ENCODE measurements around the gene TNIP2.
A peak's percentile ranks its signal among the peaks of the same experiment; 100 is the strongest.
"Not testable (repeated sequence)": the region's sequence is repeated elsewhere in the genome, so short reads cannot be mapped to it uniquely, and the experiment has no call there.

The TNIP2 gene

GRCh38 chr4:2743518-2744445 lies 12.4 kb downstream of the TNIP2 start:
- DNase-seq, result no peak

GRCh38 chr4:2742823-2743517 lies 13.2 kb downstream of the TNIP2 start:
- DNase-seq, result no peak

DNA sequence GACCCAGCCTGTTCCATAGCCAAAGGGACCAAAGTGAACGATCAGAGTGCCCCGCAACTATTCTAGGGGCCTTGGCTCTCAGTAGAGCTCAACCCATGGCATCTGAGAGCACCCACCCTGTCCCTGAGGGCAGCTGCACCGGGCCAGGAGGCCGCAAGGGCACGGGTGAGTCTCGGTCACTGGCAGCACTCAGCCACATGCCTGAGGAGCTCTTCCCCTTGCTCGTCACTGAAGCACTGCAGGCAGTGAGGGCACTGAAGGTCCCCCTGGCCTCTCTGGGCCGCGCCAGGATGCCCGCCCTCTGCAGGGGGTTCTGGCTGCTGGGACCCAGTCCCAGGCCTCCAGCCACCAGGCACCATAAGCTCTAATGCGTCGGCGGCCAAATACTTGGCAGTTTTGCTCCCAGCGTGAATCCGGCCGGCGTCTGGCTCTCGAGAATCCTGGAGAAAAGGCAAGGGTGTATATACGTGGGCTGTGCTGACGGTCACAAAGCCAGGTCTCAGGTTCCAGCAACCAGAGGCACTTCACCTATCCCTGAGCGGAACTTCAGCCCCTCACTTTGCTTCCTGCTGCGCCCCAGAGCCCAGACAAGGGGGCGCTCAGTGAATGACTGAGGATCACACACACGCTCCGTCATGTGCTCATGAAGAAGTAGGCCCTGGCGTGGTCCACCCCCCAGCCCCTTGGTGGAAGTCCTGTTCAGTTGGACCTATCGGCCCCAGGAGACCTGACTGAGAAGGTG lies 13.9 kb downstream of the TNIP2 start:
- DNase-seq, result no peak

DNA sequence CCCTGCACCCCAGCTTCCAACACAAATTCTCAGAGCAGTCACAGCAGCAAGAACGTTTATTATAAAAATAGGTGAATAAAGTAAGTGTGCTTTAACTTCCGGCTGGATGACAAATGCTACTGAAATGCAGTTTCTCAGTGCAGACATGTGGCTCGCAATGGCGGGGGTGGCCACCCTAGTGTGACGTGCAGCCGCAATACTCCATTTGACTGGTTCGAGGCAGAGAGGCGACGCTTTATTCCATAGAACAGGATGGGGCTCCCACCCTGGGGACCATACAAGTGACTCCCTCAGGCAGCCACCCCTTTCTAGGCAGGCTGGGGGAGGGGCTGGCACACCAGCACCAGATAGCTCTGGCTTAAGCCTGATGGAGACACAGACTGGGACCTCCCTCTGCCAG lies 14.5 kb downstream of the TNIP2 start:
- DNase-seq, result peak; percentile 5

GRCh38 chr4:2738296-2738695 lies 17.8 kb downstream of the TNIP2 start:
- DNase-seq, result not testable (repeated sequence)

- no peak for DNase-seq
Measured at GRCh38 chr4:2735869-2736268, 20.3 kb downstream of the TNIP2 start.

GRCh38 chr4:2734612-2735011 lies 21.5 kb downstream of the TNIP2 start:
- no peak for DNase-seq

DNA sequence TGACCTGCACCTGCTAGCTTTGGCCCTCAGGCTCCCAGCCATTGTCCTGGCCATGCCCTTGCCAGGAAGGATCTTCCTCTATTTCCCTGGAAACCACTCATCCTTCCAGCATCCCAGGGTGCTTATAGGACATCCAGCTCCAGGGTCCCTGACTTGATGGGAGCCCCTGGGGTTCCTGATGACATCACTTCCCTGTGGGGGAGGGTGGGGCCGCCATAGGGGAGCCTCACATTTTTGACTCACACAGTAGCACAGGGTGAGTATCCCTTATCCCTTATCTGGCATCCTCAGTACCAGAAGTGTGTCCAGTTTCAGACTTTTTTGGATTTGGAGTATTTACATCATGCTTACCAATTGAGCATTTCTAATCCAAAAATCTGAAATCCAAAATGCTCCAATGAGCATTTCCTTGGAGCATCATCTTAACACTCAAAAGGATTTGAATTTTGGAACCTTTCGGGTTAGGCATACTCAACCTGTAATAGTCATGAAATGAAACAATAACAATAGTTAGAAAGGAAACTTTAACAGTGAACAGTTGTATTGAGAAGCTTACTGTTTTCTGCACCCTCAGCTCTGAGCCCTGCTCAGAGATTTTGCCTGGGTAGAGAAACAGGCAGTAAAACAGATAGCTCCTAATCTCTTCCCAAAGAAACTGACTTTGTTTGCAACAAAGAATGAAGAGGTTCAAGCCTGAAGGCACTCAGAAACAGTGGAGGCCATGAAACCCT lies 22.1 kb downstream of the TNIP2 start:
- DNase-seq, result no peak

DNA sequence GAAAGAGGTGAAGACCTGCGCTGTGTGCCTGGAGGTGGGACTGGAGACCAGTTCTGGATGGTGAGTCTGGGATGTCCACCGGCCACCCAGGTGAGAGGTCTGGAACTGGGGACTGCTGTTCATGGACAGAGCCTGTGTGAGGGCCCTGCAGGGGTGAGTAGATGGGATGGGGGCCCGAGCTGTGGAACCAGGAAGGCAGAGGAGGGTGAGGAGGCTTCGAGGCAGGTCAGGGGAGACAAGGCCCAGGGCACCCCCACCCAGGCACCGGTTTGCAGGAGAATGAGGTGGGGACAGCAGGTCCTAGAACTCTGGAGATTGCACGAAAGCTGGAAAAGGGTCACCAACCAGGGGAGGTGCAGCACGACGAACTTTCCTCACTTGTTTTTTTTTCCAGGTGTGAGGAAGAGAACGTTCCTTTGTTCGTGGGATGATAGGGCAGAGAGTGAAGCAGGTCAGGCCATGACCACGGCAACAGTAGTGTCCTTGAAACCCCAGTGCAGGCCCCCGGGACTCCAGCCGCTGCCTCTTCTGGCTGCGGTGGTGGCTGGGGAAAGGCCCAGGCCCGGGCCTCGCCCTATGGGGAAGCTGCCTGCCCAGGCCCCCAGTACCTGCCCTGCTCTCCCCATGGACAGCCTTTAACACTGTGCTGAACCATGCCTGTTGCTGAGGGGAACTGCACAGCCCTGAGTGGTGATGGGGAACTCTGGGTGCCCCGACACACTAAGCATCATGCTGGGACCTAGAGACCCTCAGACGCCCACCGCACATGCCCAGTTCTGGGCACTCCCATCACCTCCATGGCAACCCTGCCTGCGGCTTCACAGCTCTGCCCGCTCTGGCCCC lies 22.9 kb downstream of the TNIP2 start:
- no peak for DNase-seq

DNA sequence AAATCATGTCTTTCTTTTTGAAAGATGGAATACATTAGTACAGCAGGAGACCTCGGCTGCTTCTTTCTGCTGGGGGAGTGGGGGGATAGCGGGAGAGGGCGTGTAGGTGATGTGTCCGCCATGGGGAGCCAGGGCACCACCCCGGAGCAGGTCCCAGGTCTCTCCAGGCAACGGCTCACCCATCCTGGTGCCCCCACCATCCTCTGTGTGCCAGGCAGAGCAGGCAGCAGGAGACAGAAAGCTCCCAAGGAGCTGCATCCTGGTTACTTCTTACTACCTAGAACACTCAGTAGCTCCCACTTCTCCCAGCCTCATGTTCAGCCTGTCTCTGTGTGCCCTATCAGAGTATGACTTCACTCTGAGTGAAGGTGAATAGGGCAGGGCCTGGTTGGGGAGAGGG lies 23.6 kb downstream of the TNIP2 start:
- no peak for DNase-seq

DNA sequence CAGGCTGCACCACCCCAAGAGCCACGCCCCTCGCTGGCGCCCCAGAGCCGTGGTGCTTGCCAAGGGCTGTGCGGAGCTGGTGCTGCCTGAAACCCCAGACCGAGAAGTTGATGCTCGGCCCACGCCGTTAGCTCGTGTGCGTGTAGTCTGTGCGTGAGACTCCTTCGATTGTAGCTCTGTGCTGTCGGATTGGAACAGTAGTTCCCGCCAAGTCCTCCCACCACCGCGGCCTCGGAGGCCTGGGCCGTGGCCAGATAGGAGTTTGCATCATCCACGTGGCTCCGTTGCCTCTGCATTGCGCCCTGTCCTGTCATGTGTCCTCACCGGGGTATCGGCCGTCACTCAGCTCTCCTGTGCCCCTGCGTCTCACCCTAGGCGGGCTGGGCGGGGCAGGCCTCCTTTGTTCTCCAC lies 24.2 kb downstream of the TNIP2 start:
- no peak for DNase-seq

DNA sequence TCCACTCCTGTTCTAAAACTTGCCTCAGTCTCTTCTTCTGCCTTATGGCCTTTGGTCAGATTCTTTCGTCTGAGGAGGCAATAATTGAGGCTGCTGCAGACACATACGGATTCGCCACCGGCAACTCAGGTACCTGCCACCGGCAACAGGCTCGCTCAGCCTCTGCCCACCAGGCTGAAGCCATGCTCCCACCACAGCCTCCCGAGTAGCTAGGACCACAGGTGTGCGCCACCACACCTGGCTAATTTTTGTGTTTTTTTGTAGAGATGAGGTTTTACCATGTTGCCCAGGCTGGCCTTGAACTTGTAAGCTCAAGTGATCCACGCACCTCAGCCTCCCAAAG lies 26.6 kb downstream of the TNIP2 start:
- DNase-seq, result no peak

DNA sequence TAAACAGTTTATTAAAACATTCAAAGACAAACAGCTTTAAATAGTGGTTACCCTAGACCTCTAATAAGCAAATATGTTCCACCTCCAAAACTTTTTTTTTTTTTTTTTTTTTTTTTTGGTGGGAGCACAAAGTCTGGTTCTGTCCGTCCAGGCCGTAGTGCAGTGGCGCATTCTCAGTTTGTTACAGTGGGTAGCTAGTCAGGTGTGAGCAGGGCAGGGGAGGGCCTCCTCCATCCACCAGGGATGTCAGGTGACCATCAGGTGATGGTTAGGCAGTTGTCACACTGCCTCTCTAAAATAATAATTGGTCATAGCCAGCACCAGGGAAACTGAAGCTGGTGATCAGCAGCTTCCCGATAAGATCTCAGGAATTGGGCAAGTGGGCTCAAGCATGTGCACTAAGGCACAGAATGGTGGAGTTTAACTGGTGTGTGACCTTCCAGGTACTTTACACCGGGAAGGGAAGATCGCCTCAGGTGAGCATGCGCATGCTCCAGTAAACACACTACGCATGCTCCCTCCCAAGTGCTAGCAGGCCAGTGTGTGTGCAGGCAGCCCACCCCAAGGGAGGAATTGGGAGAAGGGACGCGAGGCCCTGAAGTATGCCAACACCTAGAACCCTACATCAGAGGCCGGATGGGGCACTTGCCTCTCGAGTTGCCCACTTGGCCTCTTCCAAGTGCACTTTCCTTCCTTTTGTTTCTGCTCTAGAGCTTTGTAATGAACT lies 27.2 kb downstream of the TNIP2 start:
- DNase-seq, result no peak

DNA sequence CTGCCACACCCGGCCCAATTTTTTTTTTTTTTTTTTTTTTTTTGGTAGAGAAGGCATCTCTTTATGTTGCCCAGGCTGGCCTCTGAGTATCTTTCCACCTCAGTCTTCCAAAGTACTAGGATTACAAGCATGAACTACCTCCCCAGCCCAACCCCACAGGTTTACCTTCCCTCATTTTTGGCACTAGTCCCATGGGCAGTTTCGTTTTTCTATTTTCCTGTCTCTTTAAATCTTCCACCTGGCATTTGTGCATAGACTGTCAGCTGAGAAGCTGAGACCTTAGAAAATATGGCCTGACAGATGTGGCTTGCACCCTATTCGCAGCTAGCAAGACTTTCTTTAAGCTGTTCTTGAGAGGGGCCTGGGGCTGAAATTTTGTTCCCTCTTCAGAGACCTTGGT lies 27.9 kb downstream of the TNIP2 start:
- no peak for DNase-seq

GRCh38 chr4:2726881-2727280 lies 29.3 kb downstream of the TNIP2 start:
- DNase-seq, result not testable (repeated sequence)

GRCh38 chr4:2725380-2725779 lies 30.8 kb downstream of the TNIP2 start:
- no peak for DNase-seq

GRCh38 chr4:2723751-2724150 lies 32.4 kb downstream of the TNIP2 start:
- DNase-seq, result no peak

- no peak for DNase-seq
Measured at GRCh38 chr4:2722033-2722432, 34.1 kb downstream of the TNIP2 start.

DNA sequence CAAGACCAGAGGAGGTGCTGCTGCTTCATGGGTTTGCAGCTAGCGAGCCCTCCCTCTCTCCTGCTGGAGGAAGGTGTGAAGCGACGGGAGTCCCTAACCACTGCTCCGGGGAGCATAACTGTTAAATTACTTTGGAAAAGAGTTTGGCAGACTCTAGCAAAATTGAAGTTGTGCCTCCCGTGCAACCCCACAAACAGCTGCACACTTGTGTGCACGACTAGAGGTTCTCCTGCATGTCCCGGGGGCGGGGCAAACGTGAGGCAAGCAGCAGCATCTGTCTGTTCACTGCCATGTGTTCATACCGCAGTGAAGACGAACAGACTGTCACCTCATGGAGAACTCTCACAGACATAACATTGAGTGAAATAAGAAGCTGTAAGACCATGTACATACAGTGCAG lies 34.5 kb downstream of the TNIP2 start:
- DNase-seq, result peak; percentile 7

DNA sequence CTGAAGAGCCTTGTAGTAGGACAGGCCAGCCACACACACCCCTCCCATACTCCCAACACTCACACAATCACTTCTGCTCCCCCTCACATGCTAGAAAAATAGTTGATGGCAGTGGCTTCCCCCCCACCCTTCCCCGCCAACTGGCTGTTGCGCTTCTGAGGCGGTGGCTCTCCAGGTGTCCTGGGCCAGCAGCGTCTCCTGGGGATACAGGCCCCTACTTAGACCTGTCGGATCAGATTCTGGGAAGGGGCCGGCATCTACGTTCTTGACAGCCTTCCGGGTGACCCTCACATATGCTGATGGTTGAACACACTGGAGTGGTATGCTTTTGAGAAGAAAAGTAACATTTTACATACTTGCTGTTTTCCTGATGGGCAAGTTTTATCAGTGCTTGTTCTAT lies 39.9 kb downstream of the TNIP2 start:
- no peak for DNase-seq

DNA sequence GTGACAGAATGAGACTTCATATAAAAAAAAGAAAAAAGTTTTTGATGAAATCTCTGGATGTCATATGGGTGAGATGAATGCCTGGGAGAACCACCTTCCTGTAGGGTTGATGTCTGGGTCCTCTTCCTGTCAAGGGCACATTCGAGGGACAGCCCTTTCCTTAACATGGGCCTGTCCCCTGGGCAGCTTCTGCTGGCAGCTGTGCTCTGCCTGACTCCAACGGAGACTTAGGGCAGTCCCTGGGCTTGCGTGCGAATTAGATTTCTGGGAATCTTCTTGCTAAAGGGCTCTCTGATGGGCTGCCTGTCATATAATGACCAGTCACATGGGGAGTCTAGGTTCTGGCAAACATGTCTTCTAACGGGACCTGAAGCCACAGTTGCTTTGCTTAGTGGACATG lies 40.7 kb downstream of the TNIP2 start:
- DNase-seq, result no peak
